Left lung (tissue), 10 donors: ENCODE measurements around the gene MAP3K5. TPM values are rescaled to one million over a fixed set of nuclear protein-coding genes. Genes with fewer than 3 reads are reported as not detected.
A peak's percentile ranks its signal among the peaks of the same experiment; 100 is the strongest.

Experiments
- ATAC-seq: fragments of 200-7000 bp; cut with Tn5 transposase; one replicate; pipeline ENCODE4 v1.9.1; 2020; ENCODE audit warnings: moderate library complexity
- DNase-seq, 4 donors: peaks; one replicate each; pipeline ENCODE4 v3.0.0-alpha.2; 2013 to 2020
- H3K27ac ChIP-seq, 2 donors: fragments of 200-600 bp; sonication (generic) in 1 of 2; one replicate each; pipeline versions ENCODE4 v1.5.0 to v1.8.0; 2020 to 2021
- H3K27me3 ChIP-seq, 2 donors: fragments of 200-600 bp; sonication (generic) in 1 of 2; one replicate each; pipeline versions ENCODE4 v1.5.0 to v1.8.0; 2020 to 2021
- H3K36me3 ChIP-seq, 2 donors: fragments of 200-600 bp; sonication (generic) in 1 of 2; one replicate each; pipeline versions ENCODE4 v1.5.0 to v1.8.0; 2020 to 2021
- H3K4me1 ChIP-seq, 2 donors: fragments of 200-600 bp; one replicate each; pipeline ENCODE4 v1.8.0; 2021
- H3K4me3 ChIP-seq, 2 donors: fragments of 200-600 bp; sonication (generic) in 1 of 2; one replicate each; pipeline versions ENCODE4 v1.5.0 to v1.8.0; 2020 to 2021; ENCODE audit warnings: mild to moderate bottlenecking in 1 of 2
- H3K9me3 ChIP-seq, 2 donors: fragments of 200-600 bp; sonication (generic) in 1 of 2; one replicate each; pipeline versions ENCODE4 v1.5.0 to v1.8.0; 2020 to 2021
- intact Hi-C, 2 donors: fragments of 100-400 bp; cut with DNase I; formaldehyde crosslinking; loops; one replicate each; pipeline versions ENCODE4 v1.11.2 to v1.14.2; 2022
- polyA plus RNA-seq, 6 donors: library from polyadenylated mRNA; unstranded; fragments of 120-200 nt; gene quantifications; one replicate each; pipeline ENCODE4 v1.2.1, GENCODE V29; 2013; ENCODE audit not compliant: insufficient read length in 6 of 6
- total RNA-seq, 2 donors: library from RNA; stranded (reverse); fragmentation: NEBNext Ultra II Directional; extraction: Animal tissue kit (Norgen Biotek cat#: 25700); gene quantifications; one replicate each; pipeline ENCODE4 v1.2.1, GENCODE V29; 2021
- TF ChIP-seq, protein P1 (sequence below), 2 donors: fragments of 200-600 bp; sonication (generic) in 1 of 2; IDR thresholded peaks; one replicate each; pipeline versions ENCODE4 v1.5.0 to v1.8.0; 2021; ENCODE audit warnings: antibody characterized with exemption in 2 of 2
- donor health status: DM: no; HTN: yes; CAD: no.
- donor health status: DM: no; HTN: no; CAD: no.

MAP3K5 gene
- total and polyA plus RNA-seq, 8 donors, result 6.3 to 27.7 (median 7.2) TPM

- ATAC-seq, result no peak
- intact Hi-C loops, result no loop called here
- H3K36me3 ChIP-seq, result peaks cover 0 to 37% of the 10 kb centered on the region in 2 donors
- no peak overlapping the region for H3K27ac ChIP-seq
- no peaks in the 10 kb centered on the region for H3K9me3 ChIP-seq
- TF ChIP-seq, protein P1, sequence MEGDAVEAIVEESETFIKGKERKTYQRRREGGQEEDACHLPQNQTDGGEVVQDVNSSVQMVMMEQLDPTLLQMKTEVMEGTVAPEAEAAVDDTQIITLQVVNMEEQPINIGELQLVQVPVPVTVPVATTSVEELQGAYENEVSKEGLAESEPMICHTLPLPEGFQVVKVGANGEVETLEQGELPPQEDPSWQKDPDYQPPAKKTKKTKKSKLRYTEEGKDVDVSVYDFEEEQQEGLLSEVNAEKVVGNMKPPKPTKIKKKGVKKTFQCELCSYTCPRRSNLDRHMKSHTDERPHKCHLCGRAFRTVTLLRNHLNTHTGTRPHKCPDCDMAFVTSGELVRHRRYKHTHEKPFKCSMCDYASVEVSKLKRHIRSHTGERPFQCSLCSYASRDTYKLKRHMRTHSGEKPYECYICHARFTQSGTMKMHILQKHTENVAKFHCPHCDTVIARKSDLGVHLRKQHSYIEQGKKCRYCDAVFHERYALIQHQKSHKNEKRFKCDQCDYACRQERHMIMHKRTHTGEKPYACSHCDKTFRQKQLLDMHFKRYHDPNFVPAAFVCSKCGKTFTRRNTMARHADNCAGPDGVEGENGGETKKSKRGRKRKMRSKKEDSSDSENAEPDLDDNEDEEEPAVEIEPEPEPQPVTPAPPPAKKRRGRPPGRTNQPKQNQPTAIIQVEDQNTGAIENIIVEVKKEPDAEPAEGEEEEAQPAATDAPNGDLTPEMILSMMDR (IDR thresholded peaks at IDR 0.05), result no peak
- no peak overlapping the region for H3K4me3 ChIP-seq
- no peaks in the 10 kb centered on the region for H3K27me3 ChIP-seq
- H3K4me1 ChIP-seq, result no peaks in the 10 kb centered on the region
- peak in 1 of 4 donors; percentile 22 for DNase-seq
Observed at GRCh38 chr6:136659991-136660499, 132.2 kb downstream of the MAP3K5 start.

- no peak overlapping the region for H3K27ac ChIP-seq
- ATAC-seq, result no peak
- no peaks in the 10 kb centered on the region for H3K4me1 ChIP-seq
Observed at GRCh38 chr6:136658711-136659110, 133.6 kb downstream of the MAP3K5 start.

GRCh38 chr6:136657666-136658065, 134.6 kb downstream of the MAP3K5 start:
- TF ChIP-seq, protein P1 (IDR thresholded peaks at IDR 0.05), result no peak
- Histone ChIP-seq H3K4me3 (no peak overlapping the region), H3K9me3 (no peaks in the 10 kb centered on the region), H3K4me1 (no peaks in the 10 kb centered on the region), H3K36me3 (peaks cover 0 to 43% of the 10 kb centered on the region in 2 donors), H3K27ac (no peak overlapping the region), H3K27me3 (no peaks in the 10 kb centered on the region)
- intact Hi-C loops, result no loop called here
- no peak for ATAC-seq
- no peak for DNase-seq

More at GRCh38 chr6:136658711-136659110, 133.6 kb downstream of the MAP3K5 start:
- H3K9me3 ChIP-seq, result no peaks in the 10 kb centered on the region
- intact Hi-C loops, result no loop called here
- H3K27me3 ChIP-seq, result no peaks in the 10 kb centered on the region
- H3K4me3 ChIP-seq, result no peak overlapping the region
- no peak for DNase-seq
- H3K36me3 ChIP-seq, result peaks cover 0 to 37% of the 10 kb centered on the region in 2 donors
- TF ChIP-seq, protein P1 (IDR thresholded peaks at IDR 0.05), result no peak

GRCh38 chr6:136656121-136656520, 136.2 kb downstream of the MAP3K5 start:
- Histone ChIP-seq H3K27me3 (no peaks in the 10 kb centered on the region), H3K4me3 (no peak overlapping the region), H3K9me3 (no peaks in the 10 kb centered on the region), H3K36me3 (peaks cover 0 to 43% of the 10 kb centered on the region in 2 donors), H3K27ac (no peak overlapping the region), H3K4me1 (no peaks in the 10 kb centered on the region)
- TF ChIP-seq, protein P1 (IDR thresholded peaks at IDR 0.05), result no peak
- intact Hi-C loops, result no loop called here
- DNase-seq (no peak), ATAC-seq (no peak)

- no peaks in the 10 kb centered on the region for H3K9me3 ChIP-seq
- H3K4me3 ChIP-seq, result no peak overlapping the region
- TF ChIP-seq, protein P1 (IDR thresholded peaks at IDR 0.05), result no peak
- ATAC-seq (peak; percentile 71), DNase-seq (peak in 1 of 4 donors; percentile 51)
- H3K36me3 ChIP-seq, result peaks cover 0 to 46% of the 10 kb centered on the region in 2 donors
- H3K27ac ChIP-seq, result no peak overlapping the region
- no peaks in the 10 kb centered on the region for H3K4me1 ChIP-seq
- no peaks in the 10 kb centered on the region for H3K27me3 ChIP-seq
- intact Hi-C loops, result no loop called here
Observed at GRCh38 chr6:136655239-136656014, 136.8 kb downstream of the MAP3K5 start.
